CD4-positive, alpha-beta T cell (primary cell): ENCODE data around the gene DIAPH1. TPM values are rescaled to one million over a fixed set of nuclear protein-coding genes. Genes with fewer than 3 reads are reported as not detected.

Source experiments
- ATAC-seq: fragments of 200-7000 bp; cut with Tn5 transposase; one replicate; pipeline ENCODE4 v1.10.0; 2022; ENCODE audit warnings: mild to moderate bottlenecking; ENCODE audit not compliant: poor library complexity
- CTCF ChIA-PET: fragments of 350-600 bp; sonication (Branson Sonifier 250); formaldehyde crosslinking; loops from one replicate; lab custom pipeline; 2021; ENCODE audit warnings: antibody characterized with exemption, inconsistent platforms; lab: Charles Lee
- POLR2A ChIA-PET: fragments of 350-600 bp; sonication (Branson Sonifier 250); formaldehyde crosslinking; loops from one replicate; lab custom pipeline; 2021; ENCODE audit warnings: antibody characterized with exemption, inconsistent platforms; lab: Charles Lee
- DNase-seq, 14 experiments: peaks; one replicate each; pipeline ENCODE4 v3.0.0-alpha.2; 2013 to 2020; ENCODE audit warnings: mixed read lengths in 2 of 14
- H3K27ac ChIP-seq, 2 donors: one replicate each; pipeline versions ENCODE4 v1.5.1 to v1.7.0; 2013; ENCODE audit warnings: low read length in 2 of 2, low read depth in 1 of 2, mild to moderate bottlenecking in 1 of 2
- H3K27me3 ChIP-seq, 2 experiments: 1 replicate in 1 of 2; 2 replicates in 1 of 2; pipeline versions ENCODE4 v1.6.1 to v1.7.0; 2013; ENCODE audit warnings: low read length in 2 of 2, control low read depth in 1 of 2, mild to moderate bottlenecking in 1 of 2, moderate library complexity in 1 of 2; ENCODE audit not compliant: insufficient read depth in 2 of 2, control insufficient read depth in 1 of 2
- H3K36me3 ChIP-seq: one replicate; pipeline ENCODE4 v1.6.1; 2013; ENCODE audit warnings: low read length, control low read depth; ENCODE audit not compliant: insufficient read depth
- H3K4me1 ChIP-seq: one replicate; pipeline ENCODE4 v1.6.1; 2013; ENCODE audit warnings: low read length, control low read depth; ENCODE audit not compliant: insufficient read depth
- H3K4me3 ChIP-seq: one replicate; pipeline ENCODE4 v1.5.1; 2013; ENCODE audit warnings: mild to moderate bottlenecking, low read length, moderate library complexity
- H3K9me3 ChIP-seq, 2 experiments: 1 replicate in 1 of 2; 2 replicates in 1 of 2; pipeline versions ENCODE4 v1.6.1 to v1.7.0; 2013; ENCODE audit warnings: low read length in 2 of 2, mild to moderate bottlenecking in 2 of 2, control low read depth in 1 of 2, moderate library complexity in 1 of 2; ENCODE audit not compliant: control insufficient read depth in 1 of 2, insufficient read depth in 1 of 2
- H3K27ac Mint-ChIP-seq: one replicate; pipeline ENCODE4 v1.8.0; 2020; ENCODE audit warnings: mixed read lengths
- H3K27me3 Mint-ChIP-seq: one replicate; pipeline ENCODE4 v1.8.0; 2021; ENCODE audit warnings: mixed read lengths
- H3K36me3 Mint-ChIP-seq: one replicate; pipeline ENCODE4 v1.8.0; 2021; ENCODE audit warnings: low read depth, mixed read lengths
- H3K4me1 Mint-ChIP-seq: one replicate; pipeline ENCODE4 v1.8.0; 2021; ENCODE audit warnings: low read depth, mixed read lengths
- H3K4me3 Mint-ChIP-seq: one replicate; pipeline ENCODE4 v1.8.0; 2020; ENCODE audit warnings: mild to moderate bottlenecking, mixed read lengths
- H3K9me3 Mint-ChIP-seq: one replicate; pipeline ENCODE4 v1.8.0; 2020; ENCODE audit warnings: mixed read lengths
- intact Hi-C, 2 experiments: fragments of 100-400 bp; cut with DNase I in 1 of 2; cut with micrococcal nuclease in 1 of 2; formaldehyde crosslinking; loops; one replicate each; pipeline versions ENCODE4 v1.15.1 to v1.9.0; 2023 to 2025; cut with DNase I, micrococcal nuclease
- total RNA-seq, 174 experiments: library from RNA in 2 of 174; stranded (reverse) in 2 of 174; gene quantifications; one replicate each; pipeline ENCODE4 v1.2.3 and lab custom pipeline; 2021 to 2026
- TF ChIP-seq, protein P1 (sequence below): fragments of 200-600 bp; IDR thresholded peaks from one replicate; pipeline ENCODE4 v1.8.0; 2022; ENCODE audit warnings: antibody characterized with exemption, mild to moderate bottlenecking

The DIAPH1 gene
- total RNA-seq, 2 experiments from 2014 or later: 159 to 161 TPM

DNA sequence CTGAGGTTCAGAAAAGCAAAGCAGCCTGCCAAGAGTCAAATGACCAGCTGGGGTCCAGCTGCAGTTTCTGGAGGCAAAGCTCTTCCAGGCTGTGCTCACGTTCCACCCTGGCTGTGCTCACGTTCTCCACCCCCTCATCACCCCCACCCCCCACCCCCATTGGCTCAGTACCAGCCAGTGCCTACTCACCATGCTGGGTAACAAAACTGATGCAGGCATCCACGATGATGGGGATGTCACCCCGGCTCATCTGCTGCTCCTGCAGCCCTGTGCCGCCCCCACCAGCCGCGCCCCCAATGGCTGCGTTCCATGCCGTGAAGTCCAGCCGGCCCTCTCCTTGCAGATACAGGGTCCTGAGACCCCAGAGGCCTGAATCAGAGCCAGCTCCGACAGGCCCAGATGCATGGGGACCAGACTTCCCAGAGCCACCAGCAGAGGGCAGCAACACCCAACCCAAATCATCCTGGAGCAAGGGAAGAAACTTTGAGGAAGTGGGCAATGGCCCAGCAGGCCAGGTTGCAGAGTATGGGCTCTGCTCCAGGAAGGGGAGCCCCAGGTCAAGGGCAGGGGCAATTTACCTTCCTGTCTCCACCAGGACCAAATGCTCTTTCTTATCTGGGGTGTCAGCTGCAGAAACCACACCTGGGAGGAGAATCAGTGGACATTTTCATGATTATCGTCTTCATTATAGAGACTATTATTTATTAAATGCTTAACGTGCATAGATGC lies 46.1 kb upstream of the DIAPH1 start:
- Histone ChIP-seq H3K27ac (no peak overlapping the region), H3K9me3 (no peaks in the 10 kb centered on the region), H3K27me3 (no peaks in the 10 kb centered on the region), H3K4me3 (no peak overlapping the region), H3K4me1 (peaks cover 4% of the 10 kb centered on the region), H3K36me3 (no peaks in the 10 kb centered on the region)
- ATAC-seq: peak; percentile 74
- H3K4me3 Mint-ChIP-seq: no peak overlapping the region
- TF ChIP-seq, protein P1, sequence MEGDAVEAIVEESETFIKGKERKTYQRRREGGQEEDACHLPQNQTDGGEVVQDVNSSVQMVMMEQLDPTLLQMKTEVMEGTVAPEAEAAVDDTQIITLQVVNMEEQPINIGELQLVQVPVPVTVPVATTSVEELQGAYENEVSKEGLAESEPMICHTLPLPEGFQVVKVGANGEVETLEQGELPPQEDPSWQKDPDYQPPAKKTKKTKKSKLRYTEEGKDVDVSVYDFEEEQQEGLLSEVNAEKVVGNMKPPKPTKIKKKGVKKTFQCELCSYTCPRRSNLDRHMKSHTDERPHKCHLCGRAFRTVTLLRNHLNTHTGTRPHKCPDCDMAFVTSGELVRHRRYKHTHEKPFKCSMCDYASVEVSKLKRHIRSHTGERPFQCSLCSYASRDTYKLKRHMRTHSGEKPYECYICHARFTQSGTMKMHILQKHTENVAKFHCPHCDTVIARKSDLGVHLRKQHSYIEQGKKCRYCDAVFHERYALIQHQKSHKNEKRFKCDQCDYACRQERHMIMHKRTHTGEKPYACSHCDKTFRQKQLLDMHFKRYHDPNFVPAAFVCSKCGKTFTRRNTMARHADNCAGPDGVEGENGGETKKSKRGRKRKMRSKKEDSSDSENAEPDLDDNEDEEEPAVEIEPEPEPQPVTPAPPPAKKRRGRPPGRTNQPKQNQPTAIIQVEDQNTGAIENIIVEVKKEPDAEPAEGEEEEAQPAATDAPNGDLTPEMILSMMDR: peak; percentile 96
- no peaks in the 10 kb centered on the region for H3K9me3 Mint-ChIP-seq
- no peaks in the 10 kb centered on the region for H3K36me3 Mint-ChIP-seq
- intact Hi-C loops: loop anchor here (1.0 to 5.0 kb wide), 6 partner anchors 147 to 482 kb away; partner anchors contain the start of gene PCDH12 (in 1 of the 2)
- H3K4me1 Mint-ChIP-seq: no peaks in the 10 kb centered on the region
- DNase-seq: peak; percentile 36 to 87 (median 70)
- CTCF ChIA-PET: interaction anchor here (0.6 to 2.3 kb wide), 15 partner anchors 9 to 1048 kb away, joined by 3 to 18 read pairs (median 4); partner anchors contain the start of genes FCHSD1, HDAC3, PCDH1 and RELL2
- POLR2A ChIA-PET: interaction anchor here (0.7 to 1.8 kb wide), 3 partner anchors 27 to 214 kb away, joined by 4 to 5 read pairs (median 5); partner anchors contain the start of gene RELL2
- H3K27ac Mint-ChIP-seq: no peak overlapping the region
- no peaks in the 10 kb centered on the region for H3K27me3 Mint-ChIP-seq

DNA sequence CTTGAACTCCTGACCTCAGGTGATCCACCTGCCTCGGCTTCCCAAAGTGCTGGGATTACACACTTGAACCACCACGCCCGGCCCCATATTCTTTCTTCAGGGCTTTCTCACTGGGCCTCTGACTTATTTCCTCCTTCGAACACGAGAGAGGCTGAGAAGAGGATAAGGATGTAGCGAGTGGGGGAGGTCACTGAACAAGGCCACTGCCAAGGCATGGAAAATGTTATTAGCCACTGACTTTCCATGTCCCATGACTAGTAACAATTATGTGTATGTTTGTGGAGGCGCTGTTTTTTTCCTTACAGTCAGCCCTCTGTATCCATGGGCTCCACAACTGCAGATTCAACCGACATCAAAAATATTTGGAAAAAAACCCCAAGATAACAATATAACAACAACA lies 44.7 kb upstream of the DIAPH1 start:
- Mint-ChIP-seq H3K27me3 (no peaks in the 10 kb centered on the region), H3K27ac (no peak overlapping the region), H3K9me3 (no peaks in the 10 kb centered on the region), H3K36me3 (no peaks in the 10 kb centered on the region), H3K4me3 (no peak overlapping the region), H3K4me1 (no peaks in the 10 kb centered on the region)
- Histone ChIP-seq H3K4me1 (peaks cover 4% of the 10 kb centered on the region), H3K4me3 (no peak overlapping the region), H3K27ac (no peak overlapping the region), H3K27me3 (no peaks in the 10 kb centered on the region), H3K9me3 (peaks cover 0 to 5% of the 10 kb centered on the region in 2 experiments), H3K36me3 (no peaks in the 10 kb centered on the region)
- POLR2A ChIA-PET: interaction anchor here (1.8 kb wide), 1 partner anchor 216 kb away, joined by 5 read pairs; no protein-coding TSS in a partner anchor
- ATAC-seq (no peak), DNase-seq (no peak)
- TF ChIP-seq, protein P1: no peak
- CTCF ChIA-PET: interaction anchor here (1.0 kb wide), 1 partner anchor 44 kb away, joined by 4 read pairs; the partner anchor contains the start of gene DIAPH1
- intact Hi-C loops: loop anchor here in 1 of 2 experiments (5.0 kb wide), 1 partner anchor 149 kb away; no protein-coding TSS in a partner anchor

DNA sequence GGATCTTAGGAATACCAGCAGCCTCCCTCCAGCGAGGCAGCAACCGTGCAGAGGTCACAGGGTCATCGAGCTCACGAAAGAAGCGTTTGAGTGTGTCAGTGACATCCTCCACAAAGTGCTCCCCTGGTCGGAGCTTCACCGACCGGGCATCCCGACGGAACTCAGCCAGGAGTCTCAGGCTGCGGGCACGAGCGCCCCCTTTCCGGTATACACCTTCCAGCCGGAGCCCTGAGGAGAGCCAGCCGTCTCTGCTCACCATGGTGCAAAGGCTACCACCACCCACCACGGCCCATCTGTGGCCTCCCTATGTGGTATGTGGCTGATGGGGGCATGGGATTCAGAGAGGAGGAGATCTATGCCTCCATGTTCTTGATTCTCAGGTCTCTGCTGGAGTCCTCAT lies 43.2 kb upstream of the DIAPH1 start:
- ATAC-seq: no peak
- ChIA-PET POLR2A (no interaction called here), CTCF (interaction anchor here (1.3 kb wide), 1 partner anchor 298 kb away, joined by 3 read pairs; no protein-coding TSS in a partner anchor)
- Histone ChIP-seq H3K27ac (no peak overlapping the region), H3K27me3 (no peaks in the 10 kb centered on the region), H3K9me3 (peaks cover 0 to 5% of the 10 kb centered on the region in 2 experiments), H3K4me1 (peaks cover 4% of the 10 kb centered on the region), H3K36me3 (no peaks in the 10 kb centered on the region), H3K4me3 (no peak overlapping the region)
- Mint-ChIP-seq H3K4me3 (no peak overlapping the region), H3K4me1 (no peaks in the 10 kb centered on the region), H3K27me3 (no peaks in the 10 kb centered on the region), H3K27ac (no peak overlapping the region), H3K36me3 (no peaks in the 10 kb centered on the region), H3K9me3 (no peaks in the 10 kb centered on the region)
- DNase-seq: peak in 1 of 14 experiments; percentile 5
- TF ChIP-seq, protein P1: no peak
- intact Hi-C loops: loop anchor here in 1 of 2 experiments (5.0 kb wide), 1 partner anchor 150 kb away; no protein-coding TSS in a partner anchor
